ENCODE results near the gene PF4V1. TPM values are rescaled to one million over a fixed set of nuclear protein-coding genes. Genes with fewer than 3 reads are reported as not detected.

Gene PF4V1
- total RNA-seq, 4 donors from 2014 or later: not detected

GRCh38 chr4:73901031-73901430 is 47.9 kb downstream of the PF4V1 start:
- Histone ChIP-seq H3K36me3 (no peaks in the 10 kb centered on the region), H3K4me1 (no peaks in the 10 kb centered on the region), H3K9me3 (no peaks in the 10 kb centered on the region), H3K27ac (no peak overlapping the region), H3K27me3 (no peaks in the 10 kb centered on the region), H3K4me3 (replicated peaks in 1 of 3) (no peak overlapping the region)
- TF ChIP-seq POLR2A (IDR thresholded peaks at IDR 0.05) (no peak), CTCF (IDR thresholded peaks at IDR 0.05) (no peak)
- intact Hi-C loops (cut with DNase I): no loop called here
- no peak for DNase-seq
- 85 to 94% methylated on average over 5 of the region's 5 CpGs for whole genome bisulfite sequencing, 2 donors

GRCh38 chr4:73902038-73902637 is 49.0 kb downstream of the PF4V1 start:
- 71 to 84% methylated on average over 1 of the region's 1 CpG for WGBS, 2 donors
- H3K4me1 ChIP-seq: no peaks in the 10 kb centered on the region
- no peaks in the 10 kb centered on the region for H3K36me3 ChIP-seq
- intact Hi-C loops (cut with DNase I): no loop called here
- TF ChIP-seq CTCF (IDR thresholded peaks at IDR 0.05) (no peak), POLR2A (IDR thresholded peaks at IDR 0.05) (no peak)
- DNase-seq: no peak
- H3K27me3 ChIP-seq: no peaks in the 10 kb centered on the region
- no peak overlapping the region for H3K27ac ChIP-seq
- H3K4me3 ChIP-seq (replicated peaks in 1 of 3): no peak overlapping the region
- no peaks in the 10 kb centered on the region for H3K9me3 ChIP-seq

GRCh38 chr4:73902817-73903547 is 49.9 kb downstream of the PF4V1 start:
- intact Hi-C loops (cut with DNase I): no loop called here
- no peak for TF ChIP-seq POLR2A (IDR thresholded peaks at IDR 0.05)
- no peak for TF ChIP-seq CTCF (IDR thresholded peaks at IDR 0.05)

More at GRCh38 chr4:73902817-73903547, 49.9 kb downstream of the PF4V1 start:
- DNase-seq: no peak
- Histone ChIP-seq H3K4me3 (replicated peaks in 1 of 3) (no peak overlapping the region), H3K4me1 (no peaks in the 10 kb centered on the region), H3K9me3 (no peaks in the 10 kb centered on the region), H3K36me3 (no peaks in the 10 kb centered on the region), H3K27ac (no peak overlapping the region), H3K27me3 (no peaks in the 10 kb centered on the region)
- 74 to 78% methylated on average over 3 of the region's 3 CpGs for WGBS, 2 donors

Other genes starting within 250 kb of the PF4V1 start
- gene RASSF6, start 232.9 kb upstream of the PF4V1 start, total RNA-seq: 10 to 100 TPM in 1 of 4 donors, 1 to 10 TPM in 3; 2.5 to 13.1 (median 4.2) TPM
- gene CXCL8, start 112.7 kb upstream of the PF4V1 start, total RNA-seq: 1 to 10 TPM; 1.4 to 3.8 (median 2.7) TPM
- gene CXCL6, start 16.6 kb upstream of the PF4V1 start, total RNA-seq: not detected
- under 1 TPM in 1 of 4 donors, not detected in 3; 0.93 TPM for gene CXCL1, start 16.1 kb downstream of the PF4V1 start, total RNA-seq
- not detected for gene PF4, start 128.7 kb downstream of the PF4V1 start, total RNA-seq
- 1 to 10 TPM in 3 of 4 donors, not detected in 1; 1.3 to 1.5 (median 1.3) TPM for gene PPBP, start 134.9 kb downstream of the PF4V1 start, total RNA-seq
- gene CXCL5, start 145.4 kb downstream of the PF4V1 start, total RNA-seq: not detected
- gene CXCL3, start 185.4 kb downstream of the PF4V1 start, total RNA-seq: under 1 TPM in 2 of 4 donors, not detected in 2; 0.22 to 0.59 TPM
- gene CXCL2, start 245.9 kb downstream of the PF4V1 start, total RNA-seq: 1 to 10 TPM; 2.0 to 3.8 (median 2.5) TPM

All from thyroid gland (tissue), 4 donors.